K562 (cell line): ENCODE results near the gene INPP5D.

Experiments
- BDP1 ChIP-seq: IDR thresholded peaks from 3 replicates; pipeline ENCODE4 v1.6.1; 2011; ENCODE audit not compliant: insufficient read length, insufficient read depth
- CREM ChIP-seq: IDR thresholded peaks from 2 replicates; pipeline ENCODE4 v1.6.1; 2014; ENCODE audit warnings: antibody characterized with exemption, low read depth
- CTCF ChIP-seq, 3 experiments: IDR thresholded peaks in 2 of 3; conservative IDR thresholded peaks in 1 of 3; 2 replicates each; pipeline ENCODE4 v1.5.1; 2011 to 2012; ENCODE audit warnings: low read length in 3 of 3, mild to moderate bottlenecking in 3 of 3, control low read depth in 2 of 3, improper control_type of control experiment in 1 of 3, inconsistent platforms in 1 of 3, low read depth in 1 of 3, mixed read lengths in 1 of 3, moderate library complexity in 1 of 3; ENCODE audit not compliant: insufficient read depth in 2 of 3
- HCFC1 ChIP-seq: IDR thresholded peaks from 2 replicates; pipeline ENCODE4 v1.6.1; 2012; ENCODE audit warnings: low read depth, low read length, improper control_type of control experiment
- MEIS2 ChIP-seq: fragments of 450-650 bp; IDR thresholded peaks from 2 replicates; pipeline ENCODE4 v1.6.1; 2014; ENCODE audit warnings: mild to moderate bottlenecking; ENCODE audit not compliant: partially characterized antibody
- RAD21 ChIP-seq, 2 experiments: fragments of 250-450 bp in 1 of 2; fragments of 450-650 bp in 1 of 2; sonication (Bioruptor Pico) in 1 of 2; formaldehyde crosslinking in 1 of 2; IDR thresholded peaks in 1 of 2; conservative IDR thresholded peaks in 1 of 2; 2 replicates each; pipeline versions ENCODE4 v1.4.0 to v1.8.0; 2020 to 2022; ENCODE audit warnings: mild to moderate bottlenecking in 2 of 2, moderate library complexity in 1 of 2
- RBM17 ChIP-seq: fragments of 200-400 bp; formaldehyde crosslinking; IDR thresholded peaks from 2 replicates; pipeline ENCODE4 v1.6.1; 2017; ENCODE audit warnings: low read depth, mild to moderate bottlenecking, low read length, borderline replicate concordance
- SPI1 ChIP-seq: IDR thresholded peaks from 2 replicates; pipeline ENCODE4 v1.6.1; 2011; ENCODE audit warnings: low read depth, low read length, control low read depth, borderline replicate concordance
- TBL1XR1 ChIP-seq, 2 experiments: IDR thresholded peaks; 2 replicates each; pipeline ENCODE4 v1.6.1; 2012; ENCODE audit warnings: improper control_type of control experiment in 2 of 2, low read length in 2 of 2, mild to moderate bottlenecking in 1 of 2
- ZBTB7A ChIP-seq: IDR thresholded peaks from 2 replicates; pipeline ENCODE4 v1.6.1; 2011; ENCODE audit warnings: low read depth, mild to moderate bottlenecking, low read length, moderate library complexity, borderline replicate concordance; ENCODE audit not compliant: control insufficient read depth
- ZNF143 ChIP-seq: sonication (generic); formaldehyde crosslinking; IDR thresholded peaks from 2 replicates; pipeline ENCODE4 v1.9.0; 2022; ENCODE audit warnings: mild to moderate bottlenecking, missing genetic modification reagents

GRCh38 chr2:233037078-233037477, 23.1 kb upstream of the INPP5D start:
- TF ChIP-seq TBL1XR1 (IDR thresholded peaks at IDR 0.05; ENCODE audit: low read length in 2 of 2) (no peak), SPI1 (no peak), RAD21 (CRISPR knock-in tag; conservative IDR thresholded peaks at IDR 0.05 in 1 of 2, IDR thresholded peaks at IDR 0.05 in 1 of 2) (no peak), CTCF (IDR thresholded peaks at IDR 0.05 in 2 of 3, conservative IDR thresholded peaks at IDR 0.05 in 1 of 3; ENCODE audit: insufficient read depth in 2 of 3, low read depth in 1 of 3, low read length in 3 of 3) (no peak), ZBTB7A (no peak), RBM17 (no peak), ZNF143 (no peak), BDP1 (no peak), HCFC1 (no peak), CREM (no peak), MEIS2 (no peak)
